Fibroblast of the conjunctiva (primary cell): ENCODE data around the gene GIPR.
A peak's percentile ranks its signal among the peaks of the same experiment; 100 is the strongest.
"Not testable (repeated sequence)": the region's sequence is repeated elsewhere in the genome, so short reads cannot be mapped to it uniquely, and the experiment has no call there.

Experiments
- DNase-seq: peaks from one replicate; pipeline ENCODE4 v3.0.0-alpha.2; 2010; ENCODE audit warnings: low read depth

GIPR gene, protein sequence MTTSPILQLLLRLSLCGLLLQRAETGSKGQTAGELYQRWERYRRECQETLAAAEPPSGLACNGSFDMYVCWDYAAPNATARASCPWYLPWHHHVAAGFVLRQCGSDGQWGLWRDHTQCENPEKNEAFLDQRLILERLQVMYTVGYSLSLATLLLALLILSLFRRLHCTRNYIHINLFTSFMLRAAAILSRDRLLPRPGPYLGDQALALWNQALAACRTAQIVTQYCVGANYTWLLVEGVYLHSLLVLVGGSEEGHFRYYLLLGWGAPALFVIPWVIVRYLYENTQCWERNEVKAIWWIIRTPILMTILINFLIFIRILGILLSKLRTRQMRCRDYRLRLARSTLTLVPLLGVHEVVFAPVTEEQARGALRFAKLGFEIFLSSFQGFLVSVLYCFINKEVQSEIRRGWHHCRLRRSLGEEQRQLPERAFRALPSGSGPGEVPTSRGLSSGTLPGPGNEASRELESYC

DNA sequence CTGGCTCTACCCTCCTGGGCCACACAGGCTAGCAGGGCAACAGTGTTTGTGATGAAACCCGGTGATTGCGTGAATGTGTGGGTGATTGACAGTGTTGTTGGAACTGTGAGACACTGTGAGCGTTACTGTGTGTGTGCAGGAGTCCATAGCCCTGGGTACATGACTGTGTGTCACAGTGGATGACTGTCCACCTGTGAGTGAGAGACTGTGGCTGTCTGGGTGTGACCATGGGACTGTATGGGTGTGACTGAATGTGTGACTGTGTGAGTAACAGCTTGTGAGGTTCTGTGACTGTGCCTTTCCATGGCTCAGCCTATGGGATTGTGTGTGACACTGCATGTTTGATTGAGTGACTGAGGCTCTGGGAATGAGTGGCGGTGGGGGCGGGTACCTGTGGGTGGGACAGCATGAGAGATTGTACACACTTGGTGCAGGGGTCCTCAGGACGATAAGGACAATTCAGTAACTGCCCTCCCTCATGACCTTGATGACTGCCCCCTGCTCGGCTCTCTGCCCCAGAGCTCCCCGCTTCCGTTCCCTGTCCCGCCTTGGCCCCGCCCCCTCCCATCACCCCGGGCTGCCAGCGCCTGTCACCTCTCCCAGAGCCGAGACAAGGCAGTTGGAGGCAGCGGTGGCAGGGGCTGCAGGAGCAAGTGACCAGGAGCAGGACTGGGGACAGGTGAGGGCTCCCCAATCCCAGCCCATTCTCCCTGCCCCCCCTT, at the start of gene GIPR:
TSS of gene GIPR (plus strand) at position 602 of the 722 bp plus-strand sequence. CDS start 1,300 bp downstream, outside the sequence.
- no peak for DNase-seq

DNA sequence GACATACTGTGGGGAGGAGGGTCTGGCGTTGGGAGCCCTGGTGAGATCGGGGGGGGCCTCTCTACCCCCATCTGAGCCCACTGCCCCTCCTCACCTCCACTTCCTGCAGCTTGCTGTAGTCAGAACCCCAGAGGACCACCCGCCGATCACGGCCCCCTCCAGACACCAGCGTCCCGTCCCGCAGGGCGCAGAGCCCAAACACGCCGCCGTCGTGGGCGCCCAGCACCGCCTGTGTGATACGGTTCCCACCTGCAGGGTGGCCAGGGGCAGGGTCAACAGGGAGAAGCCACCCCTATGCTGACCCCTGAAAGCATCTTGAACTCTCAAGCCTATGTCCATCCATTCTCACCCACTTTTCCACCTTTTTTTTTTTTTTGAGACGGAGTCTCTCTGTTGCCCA, 46.6 kb upstream of the GIPR start:
- DNase-seq: no peak

DNA sequence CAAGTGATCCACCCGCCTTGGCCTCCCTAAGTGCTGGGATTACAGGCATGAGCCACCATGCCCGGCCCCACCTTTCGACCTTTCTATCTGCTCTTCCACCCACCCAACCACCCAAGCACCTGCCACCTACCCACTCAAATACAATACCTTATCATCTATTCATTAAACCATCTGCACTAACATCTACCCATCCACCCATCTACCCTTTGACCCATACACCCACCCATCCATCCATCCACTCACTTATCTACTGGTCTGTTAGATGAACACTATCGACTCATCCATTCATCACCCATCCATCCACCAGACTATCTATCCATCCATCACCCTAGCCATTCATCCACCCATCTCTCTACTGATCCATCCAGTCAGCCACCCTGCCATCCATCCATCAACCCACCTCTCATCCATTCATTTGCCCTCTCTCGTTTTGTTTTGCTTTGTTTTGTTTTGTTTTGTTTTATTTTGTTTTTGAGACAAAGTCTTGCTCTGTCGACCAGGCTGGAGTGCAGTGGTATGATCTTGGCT, 46.0 kb upstream of the GIPR start:
- DNase-seq: no peak

DNA sequence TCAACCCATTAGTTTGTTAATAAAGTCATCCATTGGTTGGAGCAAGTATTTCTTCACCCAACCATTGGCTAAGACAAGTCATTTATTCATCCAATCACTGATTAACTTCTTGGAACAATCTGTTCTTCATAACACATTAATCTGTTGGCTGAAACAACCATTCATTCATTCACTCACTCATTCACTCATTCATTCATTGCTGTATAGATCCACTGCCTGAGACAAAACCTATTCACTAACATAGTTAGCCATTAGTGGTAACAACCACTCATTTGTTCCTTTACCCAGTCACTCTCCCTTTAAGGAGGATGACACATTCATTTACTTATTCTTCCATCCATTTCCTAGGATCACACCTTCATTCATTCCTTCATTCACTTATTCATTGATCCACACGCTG, 44.0 kb upstream of the GIPR start:
- DNase-seq: no peak

DNA sequence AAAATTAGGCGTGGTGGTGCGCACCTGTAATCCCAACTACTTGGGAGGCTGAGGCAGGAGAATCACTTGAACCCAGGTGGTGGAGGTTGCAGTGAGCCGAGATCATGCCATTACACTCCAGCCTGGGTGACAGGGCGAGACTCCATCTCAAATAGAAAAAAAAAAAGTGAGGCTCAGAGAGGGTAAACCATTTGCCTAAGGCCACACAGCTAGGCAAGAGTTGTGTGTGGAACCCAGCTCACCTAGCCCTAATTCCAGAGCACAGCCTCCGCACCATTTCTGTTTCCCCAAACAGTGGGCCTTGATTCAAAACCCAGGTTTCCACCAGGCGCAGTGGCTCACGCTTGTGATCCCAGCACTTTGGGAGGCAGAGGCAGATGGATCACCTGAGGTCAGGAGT, 39.8 kb upstream of the GIPR start:
- not testable (repeated sequence) for DNase-seq

DNA sequence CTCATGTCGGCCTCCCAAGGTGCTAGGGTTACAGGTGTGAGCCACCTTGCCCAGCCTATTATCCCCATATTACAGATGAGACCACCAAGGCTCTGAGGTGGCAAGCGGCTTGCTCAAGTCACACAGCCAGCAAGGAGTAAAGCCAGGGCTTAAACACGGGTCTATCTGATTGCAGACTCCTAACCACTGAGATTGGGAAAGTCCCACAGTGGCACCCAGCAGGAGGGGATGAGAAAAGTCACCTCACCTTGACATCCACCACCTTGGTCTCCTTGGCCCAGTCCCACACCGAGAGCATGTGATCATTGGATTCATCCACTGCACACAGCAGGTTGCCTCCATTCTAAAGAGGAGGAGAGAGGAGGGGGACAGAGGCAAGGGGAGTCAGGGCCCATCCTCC, 38.3 kb upstream of the GIPR start:
- DNase-seq: no peak

DNA sequence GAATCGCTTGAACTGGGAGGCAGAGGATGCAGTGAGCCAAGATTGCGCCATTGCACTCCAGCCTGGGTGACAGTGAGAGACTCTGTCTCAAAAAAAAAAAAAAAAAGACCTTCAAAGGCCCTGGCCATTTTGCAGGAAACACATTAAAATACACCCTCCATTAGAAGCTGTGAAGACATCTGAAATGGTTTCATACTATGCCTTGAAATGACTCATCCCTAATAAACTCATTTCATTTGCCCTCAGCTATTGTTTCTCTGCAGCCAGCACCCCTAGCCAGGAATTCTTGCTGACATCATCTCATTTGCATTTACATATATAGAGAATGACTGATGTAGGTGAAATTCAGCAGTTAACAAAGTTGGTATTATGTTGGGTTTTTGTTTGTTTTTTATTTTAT, 37.6 kb upstream of the GIPR start:
- DNase-seq: peak; percentile 64

DNA sequence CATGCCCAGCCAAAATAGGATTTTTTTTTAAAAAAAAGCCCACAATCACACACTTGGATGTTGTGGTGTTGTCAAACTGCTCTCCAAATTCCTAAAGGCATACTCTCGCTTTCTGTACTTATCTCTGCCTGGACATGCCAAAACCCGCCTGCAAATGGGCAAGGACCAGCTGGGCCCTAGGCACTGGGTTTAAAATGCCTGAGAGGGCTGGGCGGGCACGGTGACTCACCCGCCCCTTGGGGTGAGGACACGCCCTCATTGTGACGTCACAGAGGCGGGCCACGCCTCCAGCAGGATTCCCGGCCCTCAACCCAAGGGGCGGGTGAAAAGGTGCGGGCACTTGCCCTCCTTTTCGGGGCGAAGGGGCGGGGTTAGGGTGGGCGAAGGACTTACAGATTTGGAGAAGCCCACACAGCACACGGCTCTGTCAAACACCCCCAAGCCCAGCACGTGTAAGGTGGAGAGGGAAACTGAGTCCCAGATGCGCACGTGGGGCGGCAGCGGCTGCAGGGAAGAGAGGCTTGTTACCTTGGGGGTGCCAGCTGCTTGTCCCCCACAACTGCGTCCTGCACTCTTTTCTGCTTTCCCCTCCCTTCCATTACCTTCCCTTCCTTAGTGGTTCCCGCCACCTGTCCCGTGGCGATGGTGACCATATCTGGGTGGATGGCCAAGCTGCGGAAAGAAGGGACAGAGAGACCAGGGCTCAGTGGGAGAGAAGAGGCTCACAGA, 35.4 kb upstream of the GIPR start:
- peak; percentile 88 for DNase-seq

DNA sequence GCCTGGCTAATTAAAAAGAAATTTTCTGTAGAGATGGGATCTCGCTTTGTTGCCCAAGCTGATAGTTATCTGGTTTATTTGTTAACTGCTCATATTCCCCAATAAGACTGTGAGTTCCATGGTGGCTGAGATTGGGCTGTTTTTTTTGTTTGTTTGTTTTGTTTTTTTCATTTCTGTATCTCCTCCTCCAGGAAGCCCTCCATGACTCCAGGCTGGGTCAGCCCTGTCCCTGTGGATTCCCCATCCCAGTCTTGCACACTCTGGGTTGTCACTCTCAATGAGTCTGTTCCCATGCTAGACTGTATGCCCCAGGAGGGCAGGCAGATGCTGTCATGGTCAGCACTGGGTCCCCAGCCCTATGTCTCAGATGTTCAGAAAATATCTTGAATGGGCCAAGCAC, 31.7 kb upstream of the GIPR start:
- DNase-seq: no peak

DNA sequence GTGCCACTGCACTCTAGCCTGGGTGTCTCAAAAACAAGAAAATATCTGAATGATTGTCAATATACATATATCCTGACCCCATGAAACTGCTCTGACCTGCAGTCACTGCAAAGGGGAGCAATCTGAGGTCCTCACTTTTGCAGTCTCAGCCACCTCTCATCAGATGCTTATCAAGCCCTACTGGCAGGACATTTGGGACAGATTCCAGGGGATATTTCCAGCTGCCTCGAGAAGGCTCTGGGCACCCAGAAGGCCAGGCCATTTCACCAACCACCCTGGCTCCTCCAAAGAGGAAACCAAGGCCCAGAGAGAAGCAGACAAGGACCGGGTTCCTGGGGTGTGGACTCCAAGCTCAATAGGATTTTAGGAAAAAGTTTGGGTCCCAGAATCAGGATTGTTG, 31.1 kb upstream of the GIPR start:
- no peak for DNase-seq

DNA sequence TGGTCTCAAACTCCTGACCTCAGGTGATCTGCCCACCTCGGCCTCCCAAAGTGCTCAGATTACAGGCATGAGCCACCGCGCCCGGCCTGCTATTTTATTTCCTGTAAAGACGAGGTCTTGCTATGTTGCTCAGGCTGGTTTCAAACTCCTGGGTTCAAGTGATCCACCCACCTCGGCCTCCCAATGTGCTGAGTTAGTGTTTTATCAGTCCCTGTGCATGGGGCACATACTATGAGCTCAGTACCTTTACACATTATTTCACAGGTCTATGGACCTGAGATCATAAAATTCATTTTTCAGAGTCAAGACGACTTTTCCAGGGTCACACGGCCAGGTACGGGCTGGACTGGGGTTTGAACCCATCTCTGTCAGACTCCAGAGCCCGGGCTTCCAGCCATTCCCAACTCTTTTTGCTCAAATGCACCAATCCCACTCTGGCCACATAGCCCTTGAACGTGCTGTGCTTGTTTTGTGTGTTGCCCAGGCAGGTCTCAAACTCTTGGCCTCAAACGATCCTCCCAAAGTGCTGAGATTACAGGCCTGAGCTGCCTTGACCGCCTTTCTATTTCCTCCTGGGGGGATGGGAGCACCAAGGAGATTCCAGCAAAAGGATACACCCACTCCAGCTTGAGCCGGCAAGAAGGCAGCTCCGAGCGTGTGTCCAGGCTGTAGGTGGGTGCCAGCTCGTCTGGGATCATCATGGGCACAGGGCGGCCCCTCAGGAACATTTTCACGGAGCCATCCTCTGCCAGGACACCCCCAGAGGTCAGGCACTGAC, 29.9 kb upstream of the GIPR start:
- no peak for DNase-seq

DNA sequence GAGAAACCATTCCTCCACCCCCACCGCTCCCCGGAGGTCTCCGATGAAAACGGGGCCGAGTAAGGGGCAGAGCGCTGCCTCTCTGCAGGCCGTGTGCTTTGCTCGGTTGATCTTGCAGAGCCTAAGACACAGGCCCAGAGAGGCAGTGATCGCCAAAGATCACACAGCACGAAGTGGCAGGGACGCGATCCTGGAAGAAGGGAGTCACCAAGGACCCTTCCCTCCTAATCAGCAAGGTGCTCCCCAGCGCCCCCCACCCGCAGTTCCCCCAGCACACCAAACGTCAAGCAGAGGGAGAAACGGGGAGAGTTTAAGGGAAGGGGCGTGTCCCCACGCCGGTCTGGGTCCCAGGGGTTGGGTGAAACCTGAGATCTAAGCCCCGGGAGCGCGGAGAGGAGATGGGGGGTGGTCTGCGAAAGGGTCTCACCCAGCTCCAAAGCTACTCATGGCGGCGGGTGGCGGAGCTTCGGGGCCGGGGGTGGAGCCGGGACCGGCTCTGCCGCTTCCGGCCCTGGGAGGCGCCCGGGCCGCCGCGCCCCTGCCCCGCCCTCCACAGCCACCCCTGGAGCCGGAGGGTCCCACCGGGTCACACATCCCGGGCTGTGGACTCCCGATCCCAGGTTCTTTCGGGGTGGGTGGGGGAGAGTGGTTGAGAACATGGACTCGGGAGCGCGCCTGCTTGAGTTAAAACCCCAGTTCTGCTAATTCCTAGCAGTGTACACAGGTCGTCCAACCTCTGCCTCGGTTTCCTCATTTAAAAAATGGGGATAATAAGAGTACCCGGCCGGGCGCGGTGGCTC, 28.9 kb upstream of the GIPR start, which contains the start of gene EML2:
TSS of gene EML2 (minus strand) at position 468 of the 800 bp plus-strand sequence. CDS start at position 447, 21 bp downstream.
- no peak for DNase-seq

DNA sequence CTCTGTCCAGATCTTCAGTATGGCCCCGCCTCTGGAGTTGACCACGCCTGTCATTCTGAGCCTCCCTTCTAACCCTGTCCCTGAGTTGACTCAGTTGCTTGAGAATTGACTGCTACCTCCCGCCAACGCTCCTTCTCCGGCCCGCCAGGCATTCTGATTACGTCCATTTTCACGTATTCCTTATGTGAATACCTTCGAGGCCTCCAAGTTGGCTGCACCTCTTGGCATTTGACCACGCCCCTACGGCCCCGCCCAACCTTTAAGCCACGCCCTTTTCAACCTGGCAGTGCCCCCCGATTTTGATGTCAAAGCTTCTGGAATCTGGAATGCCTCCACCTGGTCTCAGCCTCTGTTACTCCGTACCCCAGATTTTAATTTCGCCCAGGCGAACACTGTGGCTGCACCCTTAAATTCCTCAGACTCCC, 27.2 kb upstream of the GIPR start:
- no peak for DNase-seq

DNA sequence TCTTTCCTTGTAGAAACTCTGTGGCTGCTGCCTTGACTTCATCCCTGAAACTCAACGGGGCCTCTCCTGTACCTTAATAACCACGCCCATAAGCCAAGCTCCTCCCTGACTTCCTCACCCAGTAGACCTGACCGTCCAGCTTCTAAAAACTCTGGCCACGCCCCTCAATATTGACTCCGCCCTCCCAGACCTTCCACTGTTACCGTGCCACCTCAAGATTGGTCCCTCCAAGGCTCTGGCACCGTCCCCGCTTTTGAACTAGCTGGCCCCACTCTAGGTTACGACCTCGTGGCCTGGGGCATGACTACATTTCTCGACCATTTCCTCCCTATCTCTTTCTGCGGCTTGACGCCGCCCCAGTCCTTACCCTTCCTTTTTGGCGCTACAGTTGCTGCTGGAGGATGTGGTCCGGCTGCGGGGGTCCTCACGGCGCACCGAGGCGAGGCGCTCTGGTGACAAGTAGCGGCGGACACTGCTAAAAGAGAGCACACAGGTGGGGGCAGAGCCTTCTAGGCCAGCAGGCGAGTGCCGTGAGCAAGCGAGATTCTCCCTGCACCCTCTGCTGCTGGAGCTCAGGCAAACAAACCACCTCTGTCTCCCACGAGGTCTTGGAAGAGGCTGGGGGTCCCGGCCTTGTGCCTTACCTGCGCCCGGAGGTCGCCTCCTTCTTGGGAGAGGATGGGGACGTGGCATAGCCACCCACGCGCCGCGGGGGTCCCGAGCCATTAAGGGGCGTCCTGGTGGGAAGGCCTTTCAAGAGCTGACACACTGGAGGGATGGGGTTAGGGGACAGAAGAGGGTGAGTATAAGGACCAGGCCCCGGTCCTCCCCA, 26.5 kb upstream of the GIPR start:
- no peak for DNase-seq

DNA sequence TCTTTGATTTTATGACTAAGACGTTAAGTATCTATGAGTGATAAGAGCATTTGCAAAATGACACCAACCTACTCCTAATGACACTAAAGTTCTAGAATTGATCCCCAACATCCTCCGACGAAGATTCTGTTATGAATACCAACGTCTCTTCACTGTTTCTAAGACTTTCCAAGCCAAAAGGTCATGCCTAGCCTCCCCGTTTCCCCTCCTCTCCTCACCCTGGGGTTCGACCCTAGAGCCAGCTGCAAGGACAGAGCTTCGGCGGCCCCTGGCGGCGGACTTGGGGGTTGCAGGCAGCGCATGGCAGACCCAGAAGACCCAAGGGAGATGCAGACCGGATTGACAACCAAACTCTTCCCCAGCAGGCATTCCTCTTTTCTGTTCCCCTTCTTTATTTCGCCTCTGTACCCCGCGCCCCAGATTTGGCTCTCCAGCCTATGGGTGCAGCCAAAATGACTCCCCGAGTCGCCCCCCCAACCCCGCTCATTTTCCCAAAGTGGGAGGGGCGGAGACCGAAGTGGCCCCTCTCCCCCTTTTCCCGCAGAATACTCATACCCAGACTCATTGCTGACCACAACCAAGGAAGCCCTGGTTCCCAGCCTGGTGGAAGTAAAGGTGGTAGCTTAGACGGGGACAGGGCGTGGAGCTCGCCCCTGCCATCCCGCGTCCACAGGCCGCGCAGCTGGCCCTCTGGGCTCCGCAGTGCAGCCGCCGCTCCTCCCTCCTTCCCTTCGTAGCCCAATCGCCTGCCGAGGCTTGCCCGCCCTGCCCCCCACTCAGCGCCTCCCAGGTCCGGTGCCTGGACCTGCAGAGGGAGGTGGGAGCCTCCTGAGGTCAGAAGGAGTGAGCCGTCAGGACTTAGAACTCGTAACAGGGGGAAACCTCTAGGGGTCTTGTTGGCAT, 24.7 kb upstream of the GIPR start:
- DNase-seq: peak; percentile 60

DNA sequence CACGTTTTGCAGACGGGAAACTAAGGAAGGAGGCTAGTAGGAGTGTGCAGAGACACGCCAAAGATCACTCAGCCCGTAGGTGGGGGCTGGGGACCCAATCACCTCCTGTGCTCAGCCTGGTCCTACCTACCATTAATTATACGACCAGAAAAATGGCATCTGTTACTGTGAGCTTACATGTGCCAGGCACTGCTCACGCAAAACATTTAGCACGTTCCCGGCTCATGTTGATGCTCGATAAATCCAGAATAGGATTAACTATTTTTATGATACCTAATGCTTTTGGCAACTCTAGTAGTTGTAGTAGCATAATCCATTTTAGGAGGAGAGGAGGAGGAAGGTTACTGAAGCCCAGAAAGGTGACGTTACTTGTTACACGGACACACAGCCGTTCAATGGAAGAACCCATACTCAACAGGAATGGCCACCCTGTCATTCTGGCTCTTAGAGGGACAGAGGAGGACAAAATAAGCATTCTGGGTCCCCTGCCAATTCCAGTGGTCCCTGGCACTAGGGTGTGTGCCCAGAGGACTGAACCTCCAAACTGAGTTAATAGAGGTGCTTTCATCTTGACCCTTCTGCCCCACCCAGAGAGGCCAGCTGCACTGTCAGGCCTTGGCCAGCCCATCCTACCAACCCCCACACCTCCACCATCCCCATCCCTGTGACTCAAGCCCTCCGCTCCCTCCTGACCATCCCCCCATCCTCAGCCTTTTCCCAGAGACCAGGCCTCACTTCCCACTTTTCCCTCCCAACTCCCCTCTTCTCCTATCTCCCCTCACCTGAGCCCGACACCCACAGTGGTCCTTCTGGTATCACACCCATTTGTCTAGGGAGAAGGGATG, 23.9 kb upstream of the GIPR start:
- no peak for DNase-seq

DNA sequence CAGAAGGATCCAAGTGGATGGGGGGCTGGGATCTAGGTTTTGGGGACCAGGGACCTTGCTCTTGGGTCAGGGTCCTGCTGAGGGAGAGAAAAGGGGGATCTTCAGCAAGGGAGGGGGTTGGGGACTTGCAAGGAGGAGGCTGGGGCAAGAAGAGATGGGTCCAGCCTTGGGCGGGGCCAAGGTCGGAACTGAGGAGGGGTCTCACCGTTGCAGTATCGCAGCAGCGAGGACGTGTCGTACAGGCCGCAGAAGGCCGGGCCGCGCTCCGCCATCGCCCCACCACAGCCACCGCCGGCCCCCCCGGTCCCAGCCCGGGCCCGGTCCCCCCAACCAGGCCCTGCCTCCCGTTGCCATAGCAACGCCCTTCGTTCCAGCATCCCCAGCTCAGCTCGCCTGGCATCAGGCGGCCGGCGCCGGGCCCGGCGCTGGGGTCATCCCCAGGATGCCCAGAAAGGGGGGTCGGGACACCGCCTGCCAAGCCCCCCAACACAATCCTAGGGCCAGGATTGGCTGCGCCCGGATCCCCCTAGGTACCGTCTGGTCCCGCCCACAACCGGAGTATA, 22.9 kb upstream of the GIPR start:
- no peak for DNase-seq
